Caco-2 (cell line): ENCODE results near the gene CD5L. TPM values are rescaled to one million over a fixed set of nuclear protein-coding genes. Genes with fewer than 3 reads are reported as not detected.

Experiments
- BruUV-seq: library from RNA; stranded (reverse); fragments of 400-500 nt; replicated peaks from 2 replicates; lab custom pipeline; 2021; lab: Mats Ljungman, UMichigan
- CTCF ChIA-PET: fragments of 300-600 bp; sonication (Branson Sonifier 250); formaldehyde crosslinking; loops from one replicate; lab custom pipeline; 2022; ENCODE audit warnings: antibody characterized with exemption; lab: Charles Lee
- POLR2A ChIA-PET: fragments of 300-600 bp; sonication (Branson Sonifier 250); formaldehyde crosslinking; loops from one replicate; lab custom pipeline; 2022; ENCODE audit warnings: antibody characterized with exemption; lab: Charles Lee
- DNase-seq, 2 experiments: peaks; one replicate each; pipeline versions ENCODE4 v3.0.0 to v3.0.0-alpha.2; 2020 to 2022
- H3K27me3 ChIP-seq: replicated peaks from 2 replicates; pipeline ENCODE4 v1.6.0; 2011; ENCODE audit warnings: low read length; ENCODE audit not compliant: control insufficient read depth, insufficient read depth
- H3K36me3 ChIP-seq: 2 replicates; pipeline ENCODE4 v1.5.1; 2011; ENCODE audit warnings: low read length; ENCODE audit not compliant: control insufficient read depth, insufficient read depth
- H3K4me1 ChIP-seq: fragments of 250-450 bp; sonication (Bioruptor Pico); 2 replicates; pipeline ENCODE4 v1.5.1; 2020; ENCODE audit warnings: mild to moderate bottlenecking
- H3K4me3 ChIP-seq: 2 replicates; pipeline ENCODE4 v1.5.1; 2011; ENCODE audit warnings: low read depth, mild to moderate bottlenecking, control low read depth, low read length
- H3K9me3 ChIP-seq: fragments of 250-450 bp; sonication (Bioruptor Pico); 2 replicates; pipeline ENCODE4 v1.5.1; 2020; ENCODE audit warnings: mild to moderate bottlenecking, moderate library complexity
- H3K27ac Mint-ChIP-seq: one replicate; pipeline ENCODE4 v1.8.0; 2022; ENCODE audit warnings: mixed read lengths; ENCODE audit not compliant: unreplicated experiment
- H3K27me3 Mint-ChIP-seq: one replicate; pipeline ENCODE4 v1.8.0; 2022; ENCODE audit warnings: mixed read lengths; ENCODE audit not compliant: insufficient read depth, unreplicated experiment
- H3K36me3 Mint-ChIP-seq: one replicate; pipeline ENCODE4 v1.8.0; 2022; ENCODE audit warnings: mild to moderate bottlenecking, mixed read lengths; ENCODE audit not compliant: insufficient read depth, unreplicated experiment
- H3K4me1 Mint-ChIP-seq: one replicate; pipeline ENCODE4 v1.8.0; 2022; ENCODE audit warnings: low read depth, mixed read lengths; ENCODE audit not compliant: unreplicated experiment
- H3K4me3 Mint-ChIP-seq: one replicate; pipeline ENCODE4 v1.8.0; 2022; ENCODE audit warnings: mild to moderate bottlenecking, moderate library complexity, mixed read lengths; ENCODE audit not compliant: unreplicated experiment
- H3K9me3 Mint-ChIP-seq: one replicate; pipeline ENCODE4 v1.8.0; 2022; ENCODE audit warnings: mixed read lengths; ENCODE audit not compliant: unreplicated experiment
- CTCF ChIP-seq, 2 experiments: fragments of 200-600 bp in 1 of 2; IDR thresholded peaks; 1 replicate in 1 of 2; 2 replicates in 1 of 2; pipeline versions ENCODE4 v1.5.1 to v1.8.0; 2011 to 2022; ENCODE audit warnings: antibody characterized with exemption in 1 of 2, control low read depth in 1 of 2, inconsistent platforms in 1 of 2, low read depth in 1 of 2, low read length in 1 of 2, mild to moderate bottlenecking in 1 of 2, moderate library complexity in 1 of 2; ENCODE audit not compliant: insufficient read depth in 1 of 2, severe bottlenecking in 1 of 2, unreplicated experiment in 1 of 2
- intact Hi-C: fragments of 100-400 bp; cut with micrococcal nuclease; formaldehyde crosslinking; loops from one replicate; pipeline ENCODE4 v1.10.0; 2022; ENCODE audit not compliant: unreplicated experiment
- total RNA-seq: library from RNA; stranded (reverse); gene quantifications from 2 replicates; pipeline ENCODE4 v1.2.3, GENCODE V29; 2022

Gene CD5L
- total RNA-seq, 1 experiment from 2014 or later: not detected

- no peak overlapping the region for H3K4me3 Mint-ChIP-seq
- H3K9me3 Mint-ChIP-seq: no peaks in the 10 kb centered on the region
- no peaks in the 10 kb centered on the region for H3K36me3 Mint-ChIP-seq
- DNase-seq: no peak
- no peaks in the 10 kb centered on the region for H3K36me3 ChIP-seq
- no peaks in the 10 kb centered on the region for H3K4me1 ChIP-seq
- ChIA-PET CTCF (no interaction called here), POLR2A (no interaction called here)
- BruUV-seq: no TSS peak
- H3K9me3 ChIP-seq: peaks cover 2% of the 10 kb centered on the region; the same call in 1 of the 2 replicates
- H3K27ac Mint-ChIP-seq: no peak overlapping the region
- H3K27me3 Mint-ChIP-seq: peaks cover 11% of the 10 kb centered on the region
- H3K4me1 Mint-ChIP-seq: no peaks in the 10 kb centered on the region
- TF ChIP-seq CTCF (IDR thresholded peaks at IDR 0.05; ENCODE audit: insufficient read depth in 1 of 2, low read depth in 1 of 2, low read length in 1 of 2, severe bottlenecking in 1 of 2, unreplicated experiment in 1 of 2): no peak
- no peaks in the 10 kb centered on the region for H3K27me3 ChIP-seq
- intact Hi-C loops: no loop called here
- H3K4me3 ChIP-seq: no peak overlapping the region
Observed at GRCh38 chr1:157819215-157819614, 22.4 kb downstream of the CD5L start.

- no peak overlapping the region for H3K27ac Mint-ChIP-seq
- peaks cover 13% of the 10 kb centered on the region for H3K27me3 Mint-ChIP-seq
- ChIA-PET POLR2A (no interaction called here), CTCF (no interaction called here)
- H3K4me1 ChIP-seq: no peaks in the 10 kb centered on the region
- no peak overlapping the region for H3K4me3 Mint-ChIP-seq
- intact Hi-C loops: no loop called here
- TF ChIP-seq CTCF (IDR thresholded peaks at IDR 0.05; ENCODE audit: insufficient read depth in 1 of 2, low read depth in 1 of 2, low read length in 1 of 2, severe bottlenecking in 1 of 2, unreplicated experiment in 1 of 2): no peak
- no peak overlapping the region for H3K4me3 ChIP-seq
- H3K36me3 Mint-ChIP-seq: no peaks in the 10 kb centered on the region
- no TSS peak for BruUV-seq
- no peak for DNase-seq
- no peaks in the 10 kb centered on the region for H3K27me3 ChIP-seq
- peaks cover 9% of the 10 kb centered on the region for H3K9me3 ChIP-seq
- no peaks in the 10 kb centered on the region for H3K4me1 Mint-ChIP-seq
- no peaks in the 10 kb centered on the region for H3K36me3 ChIP-seq
- H3K9me3 Mint-ChIP-seq: no peaks in the 10 kb centered on the region
Observed at GRCh38 chr1:157813269-157813668, 28.3 kb downstream of the CD5L start.

- CTCF ChIA-PET: no interaction called here
- Mint-ChIP-seq H3K27me3 (peaks cover 7% of the 10 kb centered on the region), H3K4me3 (no peak overlapping the region), H3K9me3 (no peaks in the 10 kb centered on the region), H3K36me3 (no peaks in the 10 kb centered on the region), H3K4me1 (no peaks in the 10 kb centered on the region), H3K27ac (no peak overlapping the region)
- Histone ChIP-seq H3K4me1 (no peaks in the 10 kb centered on the region), H3K36me3 (no peaks in the 10 kb centered on the region), H3K4me3 (no peak overlapping the region), H3K27me3 (no peaks in the 10 kb centered on the region; the same call in 1 of the 2 replicates), H3K9me3 (no peaks in the 10 kb centered on the region)
- BruUV-seq: no TSS peak
- POLR2A ChIA-PET: no interaction called here
- no peak for TF ChIP-seq CTCF (IDR thresholded peaks at IDR 0.05; ENCODE audit: insufficient read depth in 1 of 2, low read depth in 1 of 2, low read length in 1 of 2, severe bottlenecking in 1 of 2, unreplicated experiment in 1 of 2)
- DNase-seq: no peak
- intact Hi-C loops: no loop called here
Observed at GRCh38 chr1:157806431-157807149, 35.0 kb downstream of the CD5L start.
